BJ (cell line): ENCODE results near the gene ZNF569. TPM values are rescaled to one million over a fixed set of nuclear protein-coding genes. Genes with fewer than 3 reads are reported as not detected.
A peak's percentile ranks its signal among the peaks of the same experiment; 100 is the strongest.

Experiments used
- CTCF ChIA-PET: fragments of 350-600 bp; formaldehyde crosslinking; extraction: SDS; loops from one replicate; lab custom pipeline; 2021; ENCODE audit warnings: antibody characterized with exemption, inconsistent platforms; lab: Yijun Ruan, JAX
- POLR2A ChIA-PET: fragments of 300-600 bp; sonication (Branson Sonifier 250); formaldehyde crosslinking; extraction: SDS; loops from one replicate; lab custom pipeline; 2021; ENCODE audit warnings: antibody characterized with exemption; lab: Charles Lee
- DNase-seq: peaks from one replicate; pipeline ENCODE4 v3.0.0-alpha.2; 2011; ENCODE audit warnings: low read depth
- H3K27me3 ChIP-seq: 2 replicates; pipeline ENCODE4 v1.6.0; 2011; ENCODE audit warnings: low read length; ENCODE audit not compliant: control insufficient read depth, insufficient read depth
- H3K36me3 ChIP-seq: 2 replicates; pipeline ENCODE4 v1.5.1; 2011; ENCODE audit warnings: low read length; ENCODE audit not compliant: control insufficient read depth, insufficient read depth
- H3K4me3 ChIP-seq: 2 replicates; pipeline ENCODE4 v1.5.1; 2011; ENCODE audit warnings: low read depth, mild to moderate bottlenecking, control low read depth, low read length
- CTCF ChIP-seq: IDR thresholded peaks from 2 replicates; pipeline ENCODE4 v1.5.1; 2011; ENCODE audit warnings: low read depth, mild to moderate bottlenecking, control low read depth, inconsistent platforms, low read length, moderate library complexity; ENCODE audit not compliant: insufficient read depth
- polyA minus RNA-seq: library from RNA; depleted of rRNA, polyadenylated mRNA; stranded (reverse); fragments of >200 nt; gene quantifications from 2 replicates; pipeline ENCODE4 v1.2.3, GENCODE V29; 2011; rRNA and poly(A)+ RNA removed
- polyA plus RNA-seq: library from polyadenylated mRNA; depleted of rRNA; stranded (reverse); fragments of >200 nt; gene quantifications from 2 replicates; pipeline ENCODE4 v1.2.3, GENCODE V29; 2011; rRNA removed

Gene ZNF569
- polyA plus RNA-seq (2.1 and 3.1 TPM in 2 replicates), polyA minus RNA-seq (2.4 and 2.8 TPM in 2 replicates)

- Histone ChIP-seq H3K4me3 (peak within 1 kb of the TSS; percentile 73), H3K27me3 (no peaks in the 10 kb centered on the region), H3K36me3 (peaks cover 2% of the 10 kb centered on the region)
- no peak for TF ChIP-seq CTCF
- ChIA-PET CTCF (no interaction called here), POLR2A (interaction anchor here (0.6 kb wide), 1 partner anchor 18 kb away, joined by 3 read pairs; no protein-coding TSS in a partner anchor)
- peak; percentile 67 for DNase-seq
Observed at GRCh38 chr19:37466798-37467607, at the start of gene ZNF569. Gene ZNF569, minus strand, starts transcription at chr19:37467444. Its CDS starts 22,523 bp downstream, at chr19:37444921.

GRCh38 chr19:37513397-37513796 lies 46.2 kb upstream of the ZNF569 start:
- H3K27me3 ChIP-seq, result no peaks in the 10 kb centered on the region
- no peak for TF ChIP-seq CTCF
- no peak overlapping the region for H3K4me3 ChIP-seq
- ChIA-PET POLR2A (no interaction called here), CTCF (interaction anchor here (0.6 kb wide), 1 partner anchor 19 kb away, joined by 5 read pairs; no protein-coding TSS in a partner anchor)
- DNase-seq, result no peak
- H3K36me3 ChIP-seq, result no peaks in the 10 kb centered on the region

GRCh38 chr19:37511821-37512220 lies 44.6 kb upstream of the ZNF569 start:
- TF ChIP-seq CTCF, result no peak
- ChIA-PET CTCF (no interaction called here), POLR2A (no interaction called here)
- Histone ChIP-seq H3K27me3 (no peaks in the 10 kb centered on the region), H3K36me3 (no peaks in the 10 kb centered on the region), H3K4me3 (no peak overlapping the region)
- no peak for DNase-seq

GRCh38 chr19:37511186-37511585 lies 43.9 kb upstream of the ZNF569 start:
- CTCF ChIA-PET, result no interaction called here

GRCh38 chr19:37507167-37507464 lies 39.9 kb upstream of the ZNF569 start:
- POLR2A ChIA-PET, result no interaction called here

More at GRCh38 chr19:37511186-37511585, 43.9 kb upstream of the ZNF569 start:
- DNase-seq, result no peak
- Histone ChIP-seq H3K4me3 (no peak overlapping the region), H3K36me3 (no peaks in the 10 kb centered on the region), H3K27me3 (no peaks in the 10 kb centered on the region)
- POLR2A ChIA-PET, result no interaction called here
- no peak for TF ChIP-seq CTCF

More at GRCh38 chr19:37507167-37507464, 39.9 kb upstream of the ZNF569 start:
- no peak for TF ChIP-seq CTCF
- Histone ChIP-seq H3K36me3 (no peaks in the 10 kb centered on the region), H3K27me3 (no peaks in the 10 kb centered on the region), H3K4me3 (peak overlapping the region; percentile 73)
- DNase-seq, result no peak
- CTCF ChIA-PET, result no interaction called here
